CD4-positive, alpha-beta T cell treated with Interleukin-12 subunit alpha and Interleukin-12 subunit beta, for 1 hour (primary cell): Measurements from ENCODE around the gene COMP.
A peak's percentile ranks its signal among the peaks of the same experiment; 100 is the strongest.

Experiments used
- DNase-seq: peaks from one replicate; pipeline ENCODE4 v3.0.0-alpha.2; 2020

COMP gene

GRCh38 chr19:18803550-18804138 lies 12.5 kb upstream of the COMP start:
- no peak for DNase-seq

GRCh38 chr19:18802354-18802753 lies 11.2 kb upstream of the COMP start:
- DNase-seq, result no peak

- no peak for DNase-seq
Measured at GRCh38 chr19:18800636-18801035, 9.5 kb upstream of the COMP start.

- DNase-seq, result no peak
Measured at GRCh38 chr19:18800079-18800478, 9.0 kb upstream of the COMP start.

- no peak for DNase-seq
Measured at GRCh38 chr19:18799389-18799970, 8.4 kb upstream of the COMP start.

- no peak for DNase-seq
Measured at GRCh38 chr19:18798384-18799352, 7.6 kb upstream of the COMP start.

GRCh38 chr19:18796239-18796638 lies 5.1 kb upstream of the COMP start:
- DNase-seq, result no peak

- DNase-seq, result no peak
Measured at GRCh38 chr19:18795540-18795939, 4.4 kb upstream of the COMP start.

- no peak for DNase-seq
Measured at GRCh38 chr19:18794692-18795091, 3.6 kb upstream of the COMP start.

GRCh38 chr19:18794029-18794313 lies 2.9 kb upstream of the COMP start:
- DNase-seq, result no peak

GRCh38 chr19:18793144-18794028 lies 2.3 kb upstream of the COMP start:
- no peak for DNase-seq

- no peak for DNase-seq
Measured at GRCh38 chr19:18792661-18793060, 1.6 kb upstream of the COMP start.

GRCh38 chr19:18791315-18791678 lies 192 bp upstream of the COMP start:
- no peak for DNase-seq

GRCh38 chr19:18789883-18790565 lies 1.1 kb downstream of the COMP start:
- DNase-seq, result peak; percentile 34

- DNase-seq, result no peak
Measured at GRCh38 chr19:18789422-18789869, 1.7 kb downstream of the COMP start.

GRCh38 chr19:18788529-18789421 lies 2.3 kb downstream of the COMP start:
- no peak for DNase-seq

GRCh38 chr19:18785179-18786124 lies 5.7 kb downstream of the COMP start:
- peak; percentile 74 for DNase-seq

- DNase-seq, result no peak
Measured at GRCh38 chr19:18784786-18785120, 6.4 kb downstream of the COMP start.

GRCh38 chr19:18783958-18784785 lies 6.9 kb downstream of the COMP start:
- DNase-seq, result no peak
